ENCODE results near the gene LRCH4.
"Not testable (repeated sequence)": the region's sequence is repeated elsewhere in the genome, so short reads cannot be mapped to it uniquely, and the experiment has no call there.

LRCH4 gene

GRCh38 chr7:100565133-100565571 lies 20.8 kb downstream of the LRCH4 start:
- DNase-seq (ENCODE audit: low read depth) = no peak
- no peak for TF ChIP-seq CTCF (conservative IDR thresholded peaks at IDR 0.05; ENCODE audit: low read length)
- H3K4me3 ChIP-seq (ENCODE audit: low read length) = no peak overlapping the region

GRCh38 chr7:100564405-100564804 lies 21.5 kb downstream of the LRCH4 start:
- not testable (repeated sequence) for H3K4me3 ChIP-seq (ENCODE audit: low read length); DNase-seq (ENCODE audit: low read depth)

GRCh38 chr7:100563809-100564400 lies 22.0 kb downstream of the LRCH4 start:
- H3K4me3 ChIP-seq (ENCODE audit: low read length) = no peak overlapping the region
- peak; percentile 67 for DNase-seq (ENCODE audit: low read depth)
- TF ChIP-seq CTCF (conservative IDR thresholded peaks at IDR 0.05; ENCODE audit: low read length) = peak; percentile 97

- H3K4me3 ChIP-seq (ENCODE audit: low read length) = no peak overlapping the region
- no peak for TF ChIP-seq CTCF (conservative IDR thresholded peaks at IDR 0.05; ENCODE audit: low read length)
Observed at GRCh38 chr7:100563100-100563564, 22.8 kb downstream of the LRCH4 start.

GRCh38 chr7:100562195-100563099 lies 23.5 kb downstream of the LRCH4 start:
- no peak for TF ChIP-seq CTCF (conservative IDR thresholded peaks at IDR 0.05; ENCODE audit: low read length)
- H3K4me3 ChIP-seq (ENCODE audit: low read length) = no peak overlapping the region
- DNase-seq (ENCODE audit: low read depth) = no peak

More at GRCh38 chr7:100563100-100563564, 22.8 kb downstream of the LRCH4 start:
- DNase-seq (ENCODE audit: low read depth) = no peak

GRCh38 chr7:100561491-100562194 lies 24.3 kb downstream of the LRCH4 start:
- no peak for DNase-seq (ENCODE audit: low read depth)
- TF ChIP-seq CTCF (conservative IDR thresholded peaks at IDR 0.05; ENCODE audit: low read length) = no peak
- H3K4me3 ChIP-seq (ENCODE audit: low read length) = no peak overlapping the region

GRCh38 chr7:100559127-100559526 lies 26.8 kb downstream of the LRCH4 start:
- no peak for DNase-seq (ENCODE audit: low read depth)
- no peak for TF ChIP-seq CTCF (conservative IDR thresholded peaks at IDR 0.05; ENCODE audit: low read length)

More at GRCh38 chr7:100559127-100559526, 26.8 kb downstream of the LRCH4 start:
- no peak overlapping the region for H3K4me3 ChIP-seq (ENCODE audit: low read length)

All from AG10803 (cell line).